ENCODE data around the gene BHLHE41.

DNA sequence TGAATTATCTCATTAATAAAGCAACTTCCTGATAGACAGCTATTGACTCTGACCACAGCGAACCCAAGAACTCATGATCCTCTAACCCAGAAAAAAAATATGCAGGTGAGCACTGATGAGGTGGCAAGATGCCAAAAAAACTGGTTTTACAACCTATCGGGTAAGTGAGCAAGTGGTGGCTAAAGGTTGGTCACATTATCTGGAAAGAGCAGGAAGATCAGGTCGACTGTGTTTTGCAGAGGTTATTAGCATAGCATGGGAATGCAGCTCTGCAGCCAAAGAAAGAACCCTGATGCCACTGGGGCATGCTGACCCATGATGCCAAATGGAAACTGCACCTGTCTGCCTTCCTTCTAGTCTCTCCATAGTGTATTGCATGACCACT, 23.5 kb downstream of the BHLHE41 start:
- TF ChIP-seq, protein P1, sequence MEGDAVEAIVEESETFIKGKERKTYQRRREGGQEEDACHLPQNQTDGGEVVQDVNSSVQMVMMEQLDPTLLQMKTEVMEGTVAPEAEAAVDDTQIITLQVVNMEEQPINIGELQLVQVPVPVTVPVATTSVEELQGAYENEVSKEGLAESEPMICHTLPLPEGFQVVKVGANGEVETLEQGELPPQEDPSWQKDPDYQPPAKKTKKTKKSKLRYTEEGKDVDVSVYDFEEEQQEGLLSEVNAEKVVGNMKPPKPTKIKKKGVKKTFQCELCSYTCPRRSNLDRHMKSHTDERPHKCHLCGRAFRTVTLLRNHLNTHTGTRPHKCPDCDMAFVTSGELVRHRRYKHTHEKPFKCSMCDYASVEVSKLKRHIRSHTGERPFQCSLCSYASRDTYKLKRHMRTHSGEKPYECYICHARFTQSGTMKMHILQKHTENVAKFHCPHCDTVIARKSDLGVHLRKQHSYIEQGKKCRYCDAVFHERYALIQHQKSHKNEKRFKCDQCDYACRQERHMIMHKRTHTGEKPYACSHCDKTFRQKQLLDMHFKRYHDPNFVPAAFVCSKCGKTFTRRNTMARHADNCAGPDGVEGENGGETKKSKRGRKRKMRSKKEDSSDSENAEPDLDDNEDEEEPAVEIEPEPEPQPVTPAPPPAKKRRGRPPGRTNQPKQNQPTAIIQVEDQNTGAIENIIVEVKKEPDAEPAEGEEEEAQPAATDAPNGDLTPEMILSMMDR (IDR thresholded peaks at IDR 0.05), result no peak
- TF ChIP-seq POLR2A (IDR thresholded peaks at IDR 0.05), result no peak

All from stomach (tissue), 4 donors.